GOT3 (cell line): Measurements from ENCODE around the gene PHF5A.
A peak's percentile ranks its signal among the peaks of the same experiment; 100 is the strongest.
"Not testable (repeated sequence)": the region's sequence is repeated elsewhere in the genome, so short reads cannot be mapped to it uniquely, and the experiment has no call there.

Source experiments
- DNase-seq: peaks from one replicate; lab custom pipeline; 2025; ENCODE audit warnings: mixed read lengths; lab: John Stamatoyannopoulos, UW

The PHF5A gene

GRCh38 chr22:41488076-41488475 lies 19.6 kb upstream of the PHF5A start:
- DNase-seq = no peak

GRCh38 chr22:41487037-41487935 lies 18.8 kb upstream of the PHF5A start:
- DNase-seq = no peak

GRCh38 chr22:41485033-41485432 lies 16.5 kb upstream of the PHF5A start:
- DNase-seq = no peak

DNA sequence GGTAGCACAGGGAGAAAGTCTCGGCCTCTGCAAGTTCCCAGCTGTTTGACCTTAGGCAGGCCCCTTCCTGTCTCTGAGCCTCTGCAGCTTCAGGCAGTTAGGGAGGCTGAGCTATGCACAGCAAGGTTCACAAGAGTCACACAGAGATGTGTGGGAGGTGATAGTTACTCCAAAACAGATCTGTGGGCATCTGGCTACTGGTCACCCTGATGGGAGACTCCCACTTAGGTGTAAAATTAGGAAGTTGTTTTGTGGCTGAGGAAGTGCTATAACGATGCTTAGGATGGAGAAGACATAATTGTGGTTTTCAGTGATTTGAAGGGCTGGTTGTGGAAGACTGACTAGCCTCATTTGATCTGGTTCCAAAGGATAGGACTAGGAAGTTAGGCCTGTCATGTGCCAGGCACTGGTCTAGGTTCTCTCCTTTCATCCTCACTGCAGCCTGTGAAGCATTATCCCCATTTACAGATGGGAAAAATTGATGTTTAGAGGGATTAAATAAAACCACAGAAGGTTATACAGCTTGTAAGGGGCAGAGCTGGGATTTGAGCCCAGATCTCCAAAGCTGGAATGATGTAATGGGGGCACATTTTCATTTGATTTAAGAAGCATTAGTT lies 13.9 kb upstream of the PHF5A start:
- no peak for DNase-seq

- no peak for DNase-seq
Measured at GRCh38 chr22:41481925-41482318, 13.4 kb upstream of the PHF5A start.

DNA sequence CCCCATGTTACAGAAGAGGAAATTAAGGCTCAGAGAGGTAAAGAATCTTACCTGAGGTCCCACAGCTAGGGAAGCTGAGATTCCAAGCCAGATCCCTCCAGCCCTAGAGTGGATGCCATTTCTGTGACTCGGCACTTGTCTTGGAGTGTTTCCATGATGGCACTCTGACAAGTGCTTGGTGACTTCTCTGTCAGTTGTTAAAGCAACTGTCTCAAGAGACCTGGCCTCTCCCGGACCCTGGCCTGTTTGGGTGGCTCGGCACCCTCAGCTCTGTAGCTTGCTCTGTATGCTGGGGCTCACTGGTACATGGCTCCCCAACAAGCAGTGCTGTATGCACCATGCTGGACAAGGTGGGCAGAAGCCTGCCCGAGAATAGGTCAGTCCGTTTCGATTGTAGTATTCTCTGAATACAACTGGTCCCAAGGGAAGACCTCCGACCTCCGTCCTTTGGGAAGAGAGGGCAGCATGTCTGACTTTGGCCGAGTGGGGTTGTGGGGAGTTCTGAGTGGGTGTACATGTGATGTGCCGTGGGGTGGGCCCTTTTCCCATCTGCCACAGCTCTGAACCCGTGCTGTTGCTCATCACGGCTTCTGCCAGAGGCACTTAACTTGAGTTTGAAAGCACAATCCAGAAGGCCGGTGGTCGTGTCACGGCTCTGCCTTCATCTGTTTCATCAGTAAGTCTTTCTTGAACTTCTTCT lies 12.8 kb upstream of the PHF5A start:
- DNase-seq = no peak

DNA sequence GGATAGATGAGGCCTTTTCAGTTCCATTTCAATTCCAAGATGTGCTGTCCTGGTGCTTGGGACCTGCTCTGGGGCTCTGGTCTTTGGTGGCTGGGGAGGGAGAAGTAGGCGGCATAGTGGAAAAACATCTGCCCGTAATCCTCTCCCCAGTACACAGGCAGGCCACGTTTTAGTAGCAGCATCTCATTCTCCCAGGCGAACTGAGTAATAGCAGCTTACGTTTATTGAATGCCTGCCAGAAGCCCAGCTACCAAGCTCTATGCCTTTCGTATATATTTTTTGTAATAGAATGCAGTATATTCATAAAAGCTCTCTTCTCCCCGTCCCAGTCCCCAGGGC lies 11.9 kb upstream of the PHF5A start:
- DNase-seq = no peak

DNA sequence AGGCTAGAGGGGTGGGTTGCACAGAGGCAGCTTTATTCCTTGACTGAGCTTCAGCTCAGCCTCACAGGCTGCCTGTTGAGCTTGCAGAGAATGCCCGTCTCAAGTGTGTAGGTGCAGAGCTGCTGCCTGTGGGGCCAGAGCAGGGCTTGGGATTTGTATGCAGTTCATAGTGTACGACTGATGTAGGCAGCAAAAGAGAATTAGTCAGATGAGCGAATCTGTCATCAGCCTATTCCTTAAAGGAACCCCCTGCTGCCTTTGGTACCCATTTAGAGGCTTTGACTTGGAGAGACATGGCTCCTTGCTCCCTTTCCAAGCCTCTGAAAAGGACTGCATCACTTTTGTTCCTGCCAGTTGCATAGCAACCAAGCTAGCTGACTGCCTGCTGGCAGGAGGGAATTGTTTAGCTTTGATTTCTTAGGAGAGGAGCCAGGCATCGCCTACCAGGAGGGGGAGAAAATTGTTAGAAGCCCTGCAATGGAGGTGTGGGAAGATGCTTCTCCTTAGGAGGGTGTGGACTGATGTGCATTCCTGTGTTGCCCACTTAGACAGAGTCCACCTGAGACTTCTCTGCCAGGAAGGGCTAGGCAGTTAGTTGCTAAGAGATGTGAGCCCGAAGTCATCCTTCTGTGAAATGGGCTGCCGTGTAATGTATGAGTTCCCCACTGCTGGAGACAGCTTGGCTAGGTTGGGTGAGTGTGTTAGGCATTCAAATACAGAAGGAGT lies 11.3 kb upstream of the PHF5A start:
- DNase-seq = no peak

GRCh38 chr22:41478891-41479521 lies 10.5 kb upstream of the PHF5A start:
- DNase-seq = no peak

GRCh38 chr22:41478473-41478872 lies 10.0 kb upstream of the PHF5A start:
- no peak for DNase-seq

DNA sequence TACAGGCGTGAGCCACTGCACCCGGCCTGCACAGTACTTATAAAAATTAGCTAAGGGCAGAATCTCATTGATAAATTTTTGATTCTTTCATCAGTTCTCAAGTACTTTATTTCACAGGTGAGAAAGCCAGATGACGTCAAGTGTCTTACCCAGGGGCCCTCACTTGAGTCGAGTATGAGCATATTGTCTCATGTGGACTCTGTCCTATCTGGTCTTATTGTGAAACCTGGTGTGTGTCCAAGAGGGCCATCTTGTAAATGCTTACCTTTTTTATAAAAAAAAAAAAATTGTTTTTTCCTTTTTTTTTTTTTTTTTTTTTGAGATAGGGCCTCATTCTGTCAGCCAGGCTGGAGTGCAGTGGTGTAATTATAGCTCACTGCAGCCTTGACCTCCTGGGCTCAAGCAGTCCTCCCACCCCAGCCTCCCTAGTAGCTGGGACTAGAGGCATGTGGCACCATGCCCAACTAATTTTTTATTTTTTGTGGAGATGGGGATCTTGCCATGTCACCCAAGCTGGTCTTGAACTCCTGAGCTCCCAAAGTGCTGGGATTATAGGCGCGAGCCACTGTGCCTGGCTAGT lies 6.5 kb upstream of the PHF5A start:
- no peak for DNase-seq

- DNase-seq = no peak
Measured at GRCh38 chr22:41471568-41471967, 3.1 kb upstream of the PHF5A start.

GRCh38 chr22:41470886-41471285 lies 2.4 kb upstream of the PHF5A start:
- DNase-seq = no peak

GRCh38 chr22:41469218-41469851 lies 843 bp upstream of the PHF5A start:
- DNase-seq = no peak

DNA sequence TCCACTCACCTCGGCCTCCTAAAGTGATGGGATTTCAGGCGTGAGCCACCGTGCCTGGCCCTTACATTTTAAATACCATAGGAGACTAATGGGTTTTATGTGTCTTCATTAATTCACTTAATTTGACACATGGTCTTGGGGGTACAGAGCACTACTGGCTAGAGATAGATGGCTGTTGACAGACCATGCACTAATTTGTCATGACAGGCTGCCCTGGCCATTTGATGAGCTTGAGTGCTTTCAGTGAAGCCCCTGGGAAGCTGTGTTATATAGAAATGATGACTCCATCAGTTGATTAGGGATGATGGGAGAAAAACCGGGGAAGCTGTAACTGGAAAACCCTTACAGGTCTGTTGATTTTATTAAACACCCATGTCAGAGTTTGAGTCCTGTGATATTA lies 6.6 kb downstream of the PHF5A start:
- DNase-seq = no peak

DNA sequence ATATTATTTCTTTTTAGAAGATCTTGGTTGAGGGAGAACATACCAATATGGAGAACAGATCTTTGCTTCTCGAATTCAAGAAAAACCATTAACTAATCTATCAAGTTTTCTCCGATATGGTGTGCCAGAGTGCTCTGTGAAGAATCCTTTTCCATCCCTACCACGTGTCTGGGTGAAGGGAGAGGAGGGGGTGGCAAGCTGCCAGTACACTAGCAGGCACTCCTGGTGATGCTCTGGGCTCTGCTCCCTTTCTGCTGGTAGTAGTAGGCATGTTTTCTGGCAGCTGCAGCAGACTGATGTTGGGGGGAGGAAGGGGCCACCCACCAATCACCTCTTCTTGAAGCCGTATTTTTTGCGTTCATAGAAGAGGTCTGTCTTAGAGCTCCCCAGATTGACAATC lies 8.4 kb downstream of the PHF5A start:
- DNase-seq = not testable (repeated sequence)

GRCh38 chr22:41459431-41459830 lies 9.1 kb downstream of the PHF5A start:
- no peak for DNase-seq

DNA sequence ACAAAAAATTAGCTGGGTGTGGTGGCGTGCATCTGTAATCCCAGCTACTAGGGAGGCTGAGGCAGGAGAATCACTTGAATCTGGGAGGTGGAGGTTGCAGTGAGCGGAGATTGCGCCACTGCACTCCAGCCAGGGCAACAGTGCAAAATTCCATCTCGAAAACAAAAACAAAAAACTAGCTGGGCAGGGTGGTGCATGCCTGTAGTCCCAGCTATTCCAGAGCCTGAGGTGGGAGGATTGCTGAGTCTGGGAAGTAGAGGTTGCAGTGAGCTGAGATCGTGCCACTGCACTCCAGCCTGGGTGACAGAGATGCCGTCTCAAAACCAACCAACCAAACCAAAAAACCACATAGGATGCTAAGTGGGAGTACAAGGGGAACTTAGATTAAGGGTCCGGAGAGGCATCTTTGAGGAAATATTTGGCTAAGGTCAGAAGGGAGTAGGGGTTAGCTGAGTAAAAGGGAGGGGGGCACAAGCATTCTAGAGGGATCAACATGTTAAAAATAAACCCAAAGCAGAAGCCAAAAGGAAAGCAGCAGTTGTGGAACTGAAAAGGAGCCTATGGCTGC lies 10.2 kb downstream of the PHF5A start:
- no peak for DNase-seq

DNA sequence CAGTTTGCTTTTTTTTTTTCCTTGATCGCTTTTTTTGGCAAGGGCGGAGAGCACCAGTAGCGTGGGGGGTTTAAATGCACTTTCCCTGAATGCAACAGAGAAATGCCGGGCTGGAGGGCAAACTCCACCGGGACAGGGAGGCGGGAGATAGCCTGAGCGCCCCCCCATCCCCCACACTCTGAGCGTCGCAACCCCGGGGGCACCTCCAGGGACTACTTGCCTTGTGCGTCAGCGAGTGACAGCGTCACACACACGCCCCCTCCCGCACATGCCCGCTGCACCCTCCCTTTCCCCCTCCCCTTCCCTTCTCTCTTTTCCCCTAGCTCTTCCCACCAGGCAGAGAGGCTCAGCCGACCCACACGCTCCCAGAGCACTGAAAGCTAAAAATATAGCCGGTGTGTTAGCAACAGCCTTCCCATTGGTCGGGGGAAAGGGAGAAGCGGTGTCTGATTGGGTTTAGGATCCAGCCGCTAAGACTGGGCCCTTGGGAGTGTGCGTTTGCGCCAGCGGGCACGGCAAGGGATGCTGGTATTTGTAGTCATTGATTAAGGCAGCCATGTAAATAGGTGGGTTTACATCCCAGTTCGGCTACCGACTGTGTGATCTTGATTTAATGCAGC lies 20.2 kb downstream of the PHF5A start:
- peak; percentile 83 for DNase-seq
